GM12801 (cell line): ENCODE measurements around the gene OR2L2.

Experiments
- TF ChIP-seq, protein P1 (sequence below): IDR thresholded peaks from one replicate; pipeline ENCODE4 v1.5.1; 2011; ENCODE audit warnings: control low read depth; ENCODE audit not compliant: insufficient read length; ENCODE audit errors: extremely low read depth

Gene OR2L2

DNA sequence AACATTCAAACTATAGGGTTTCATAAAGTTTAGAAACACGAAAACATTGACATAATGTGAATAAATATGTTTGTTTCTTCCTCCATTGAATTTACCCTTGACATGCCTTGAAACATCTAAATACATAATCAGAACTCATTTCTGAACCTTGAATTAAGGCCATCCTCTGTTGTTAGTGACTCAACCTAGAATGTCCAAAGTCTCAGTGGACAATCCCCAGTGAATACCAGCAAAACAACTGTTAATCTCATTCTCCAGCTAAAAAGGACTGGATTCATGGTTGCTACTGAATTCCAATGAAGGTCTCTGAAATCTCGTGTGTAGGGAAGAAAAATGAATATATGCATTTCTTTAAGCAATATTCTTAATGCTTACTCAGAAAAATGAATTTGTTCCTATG lies at the start of gene OR2L2:
TSS of gene OR2L2 (plus strand) at position 301 of the 400 bp plus-strand sequence. CDS start 8,198 bp downstream, outside the sequence.
- TF ChIP-seq, protein P1, sequence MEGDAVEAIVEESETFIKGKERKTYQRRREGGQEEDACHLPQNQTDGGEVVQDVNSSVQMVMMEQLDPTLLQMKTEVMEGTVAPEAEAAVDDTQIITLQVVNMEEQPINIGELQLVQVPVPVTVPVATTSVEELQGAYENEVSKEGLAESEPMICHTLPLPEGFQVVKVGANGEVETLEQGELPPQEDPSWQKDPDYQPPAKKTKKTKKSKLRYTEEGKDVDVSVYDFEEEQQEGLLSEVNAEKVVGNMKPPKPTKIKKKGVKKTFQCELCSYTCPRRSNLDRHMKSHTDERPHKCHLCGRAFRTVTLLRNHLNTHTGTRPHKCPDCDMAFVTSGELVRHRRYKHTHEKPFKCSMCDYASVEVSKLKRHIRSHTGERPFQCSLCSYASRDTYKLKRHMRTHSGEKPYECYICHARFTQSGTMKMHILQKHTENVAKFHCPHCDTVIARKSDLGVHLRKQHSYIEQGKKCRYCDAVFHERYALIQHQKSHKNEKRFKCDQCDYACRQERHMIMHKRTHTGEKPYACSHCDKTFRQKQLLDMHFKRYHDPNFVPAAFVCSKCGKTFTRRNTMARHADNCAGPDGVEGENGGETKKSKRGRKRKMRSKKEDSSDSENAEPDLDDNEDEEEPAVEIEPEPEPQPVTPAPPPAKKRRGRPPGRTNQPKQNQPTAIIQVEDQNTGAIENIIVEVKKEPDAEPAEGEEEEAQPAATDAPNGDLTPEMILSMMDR: no peak

- TF ChIP-seq, protein P1: no peak
These were observed 36.9 kb upstream of the OR2L2 start for GRCh38 chr1:247992986-247993385.

DNA sequence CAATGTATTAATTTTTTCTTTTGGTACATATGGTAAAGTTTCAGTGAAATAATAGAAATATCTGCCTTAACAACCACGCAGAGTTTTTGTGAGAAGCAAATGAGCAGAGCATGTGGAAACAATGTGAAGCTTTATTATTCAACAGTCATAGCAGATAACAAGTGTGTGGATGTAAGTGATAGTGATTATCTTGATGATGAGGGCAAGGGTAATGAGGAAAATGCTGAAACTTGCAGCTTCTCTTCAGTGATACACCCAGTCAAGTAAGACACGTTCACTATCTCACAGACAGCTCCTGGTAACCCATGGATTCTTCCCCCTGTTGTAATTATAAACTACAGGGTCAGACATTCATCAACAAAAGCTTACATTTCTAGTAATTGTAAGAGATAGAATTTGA lies 31.1 kb upstream of the OR2L2 start:
- TF ChIP-seq, protein P1: no peak

GRCh38 chr1:248000169-248000568 lies 29.7 kb upstream of the OR2L2 start:
- TF ChIP-seq, protein P1: no peak

DNA sequence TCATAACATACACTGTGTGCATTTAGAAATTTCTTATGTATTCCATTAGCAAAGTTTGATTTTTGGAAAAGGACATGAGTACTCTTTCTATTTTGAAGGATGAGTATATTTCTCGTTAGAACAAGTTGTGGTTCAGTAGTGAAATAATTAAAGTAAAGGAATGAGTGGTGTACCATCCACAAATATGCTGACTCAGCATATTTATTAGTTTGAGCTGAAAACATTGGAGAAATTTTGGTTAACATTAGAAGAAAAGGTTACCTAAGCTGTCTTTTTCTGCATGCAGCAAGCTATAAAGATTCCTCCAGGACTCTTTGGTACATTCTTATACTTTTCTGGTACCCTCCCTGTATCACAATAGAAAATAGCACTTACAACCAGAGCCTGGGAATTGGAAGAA lies 22.1 kb upstream of the OR2L2 start:
- TF ChIP-seq, protein P1: no peak

GRCh38 chr1:248009681-248010080 lies 20.2 kb upstream of the OR2L2 start:
- TF ChIP-seq, protein P1: no peak

DNA sequence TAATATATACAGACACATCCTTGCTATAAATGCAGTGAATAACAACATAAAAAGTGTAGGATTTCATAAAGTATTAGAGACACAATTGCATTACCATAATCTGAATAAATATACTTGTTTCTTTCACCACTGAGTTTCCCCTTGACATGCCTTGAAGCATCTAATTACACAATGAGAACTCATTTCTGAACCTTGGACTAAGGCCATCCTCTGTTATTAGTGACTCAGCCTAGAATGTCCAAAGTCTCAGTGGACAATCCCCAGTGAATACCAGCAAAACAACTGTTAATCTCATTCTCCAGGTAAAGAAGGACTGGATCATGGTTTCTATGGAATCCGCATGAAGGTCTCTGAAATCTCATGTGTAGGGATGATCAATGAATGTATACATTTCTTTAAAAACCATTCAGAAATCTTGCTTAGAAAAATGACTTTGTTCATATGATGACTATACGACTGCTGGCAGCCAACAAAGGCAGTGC lies 16.6 kb upstream of the OR2L2 start, which contains the start of gene OR2L5:
TSS of gene OR2L5 (plus strand) at position 432 of the 482 bp plus-strand sequence. CDS start 8,288 bp downstream, outside the sequence.
- TF ChIP-seq, protein P1: no peak
